Trophoblast cell (in vitro differentiated cells and primary cell): ENCODE measurements around the gene ARHGAP6.

Experiments
- DNase-seq, 2 donors: peaks; one replicate each; pipeline ENCODE4 v3.0.0-alpha.2; 2016
- H2AFZ ChIP-seq: 2 replicates; pipeline ENCODE4 v1.6.1; 2013; ENCODE audit warnings: low read length, moderate library complexity, mild to moderate bottlenecking; ENCODE audit not compliant: insufficient read depth, poor library complexity
- H2AK5ac ChIP-seq: 2 replicates; pipeline ENCODE4 v1.6.1; 2013; ENCODE audit warnings: mild to moderate bottlenecking, low read length
- H2BK120ac ChIP-seq: 2 replicates; pipeline ENCODE4 v1.6.1; 2013; ENCODE audit warnings: low read length, mild to moderate bottlenecking, moderate library complexity; ENCODE audit not compliant: insufficient read depth, poor library complexity
- H2BK12ac ChIP-seq: 2 replicates; pipeline ENCODE4 v1.6.1; 2013; ENCODE audit warnings: mild to moderate bottlenecking, low read length, moderate library complexity
- H2BK5ac ChIP-seq: 2 replicates; pipeline ENCODE4 v1.6.1; 2013; ENCODE audit warnings: low read length, low read depth, moderate library complexity, mild to moderate bottlenecking; ENCODE audit not compliant: poor library complexity
- H3K14ac ChIP-seq: 2 replicates; pipeline ENCODE4 v1.6.1; 2013; ENCODE audit warnings: mild to moderate bottlenecking, low read length
- H3K18ac ChIP-seq: 2 replicates; pipeline ENCODE4 v1.6.1; 2013; ENCODE audit warnings: mild to moderate bottlenecking, low read length
- H3K23ac ChIP-seq: 2 replicates; pipeline ENCODE4 v1.6.1; 2013; ENCODE audit warnings: low read length
- H3K27ac ChIP-seq: 2 replicates; pipeline ENCODE4 v1.5.1; 2013; ENCODE audit warnings: low read depth, mild to moderate bottlenecking, inconsistent platforms, low read length, moderate library complexity
- H3K27me3 ChIP-seq: 2 replicates; pipeline ENCODE4 v1.6.1; 2013; ENCODE audit warnings: inconsistent platforms, mild to moderate bottlenecking, low read length, moderate library complexity; ENCODE audit not compliant: insufficient read depth
- H3K36me3 ChIP-seq, 2 experiments: 1 replicate in 1 of 2; 2 replicates in 1 of 2; pipeline ENCODE4 v1.6.1; 2013; ENCODE audit warnings: low read length in 2 of 2, mild to moderate bottlenecking in 2 of 2, moderate library complexity in 1 of 2; ENCODE audit not compliant: insufficient read depth in 2 of 2, control insufficient read depth in 1 of 2
- H3K4ac ChIP-seq: 2 replicates; pipeline ENCODE4 v1.6.1; 2013; ENCODE audit warnings: low read depth, mild to moderate bottlenecking, low read length, moderate library complexity
- H3K4me1 ChIP-seq, 2 experiments: 1 replicate in 1 of 2; 2 replicates in 1 of 2; pipeline ENCODE4 v1.6.1; 2013; ENCODE audit warnings: low read length in 2 of 2, mild to moderate bottlenecking in 2 of 2, moderate library complexity in 1 of 2; ENCODE audit not compliant: insufficient read depth in 2 of 2, control insufficient read depth in 1 of 2
- H3K4me2 ChIP-seq: 2 replicates; pipeline ENCODE4 v1.6.1; 2013; ENCODE audit warnings: inconsistent platforms, mild to moderate bottlenecking, low read length, moderate library complexity
- H3K4me3 ChIP-seq: 2 replicates; pipeline ENCODE4 v1.5.1; 2013; ENCODE audit warnings: mild to moderate bottlenecking, low read depth, low read length, inconsistent platforms
- H3K79me1 ChIP-seq: one replicate; pipeline ENCODE4 v1.6.1; 2013; ENCODE audit warnings: low read length
- H3K79me2 ChIP-seq: 2 replicates; pipeline ENCODE4 v1.6.1; 2013; ENCODE audit warnings: low read length, mild to moderate bottlenecking; ENCODE audit not compliant: control insufficient read depth, insufficient read depth, poor library complexity
- H3K9ac ChIP-seq: 2 replicates; pipeline ENCODE4 v1.6.1; 2013; ENCODE audit warnings: mild to moderate bottlenecking, low read length
- H3K9me3 ChIP-seq: 2 replicates; pipeline ENCODE4 v1.6.1; 2013; ENCODE audit warnings: low read depth, mild to moderate bottlenecking, control low read depth, inconsistent platforms, low read length; ENCODE audit not compliant: insufficient read depth
- H4K12ac ChIP-seq: 2 replicates; pipeline ENCODE4 v1.6.1; 2013; ENCODE audit warnings: low read depth, mild to moderate bottlenecking, low read length, moderate library complexity
- H4K8ac ChIP-seq: 2 replicates; pipeline ENCODE4 v1.6.1; 2013; ENCODE audit warnings: low read depth, mild to moderate bottlenecking, low read length, moderate library complexity
- H4K91ac ChIP-seq: one replicate; pipeline ENCODE4 v1.6.1; 2013; ENCODE audit warnings: low read depth, mild to moderate bottlenecking, low read length, moderate library complexity
- WGBS: extraction: QIAGEN DNeasy Blood & Tissue Kit; methylation state at CpG from one replicate; pipeline ENCODE4 v1.1.7; 2013; ENCODE audit warnings: missing lambda C conversion rate; ENCODE audit not compliant: insufficient read length, insufficient coverage; ENCODE audit errors: extremely low coverage; 5-methylcytosine and 5-hydroxymethylcytosine counted together

The ARHGAP6 gene

DNA sequence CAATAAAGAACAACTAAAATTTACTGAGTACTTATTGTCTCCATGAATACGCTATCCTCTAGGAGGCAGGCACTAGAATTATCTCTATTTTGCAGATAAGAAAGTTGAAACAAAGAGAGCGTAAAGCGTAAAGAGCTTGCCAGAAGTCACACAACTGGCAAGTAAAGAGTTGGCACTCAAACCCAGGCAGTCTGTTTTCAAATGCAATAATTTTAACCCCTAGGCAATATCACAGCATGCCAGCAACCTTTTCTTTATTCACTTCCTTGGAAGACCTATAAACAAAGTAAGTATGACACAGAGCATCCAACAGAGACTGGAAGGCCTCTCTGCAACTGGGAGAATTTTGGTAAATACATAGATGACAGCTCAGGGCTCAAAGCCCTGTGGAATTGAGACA is 395.7 kb downstream of the ARHGAP6 start:
- H2BK120ac ChIP-seq: no peak overlapping the region
- H2AK5ac ChIP-seq: no peak overlapping the region
- H4K12ac ChIP-seq: no peak overlapping the region
- H4K8ac ChIP-seq: no peak overlapping the region
- H3K9me3 ChIP-seq: no peaks in the 10 kb centered on the region
- no peak overlapping the region for H2BK5ac ChIP-seq
- no peak overlapping the region for H3K18ac ChIP-seq
- H3K79me1 ChIP-seq: no peaks in the 10 kb centered on the region
- no peak overlapping the region for H3K9ac ChIP-seq
- no peak overlapping the region for H3K14ac ChIP-seq
- no CpG with 5 or more reads among the region's 3 CpGs for WGBS
- H3K4me3 ChIP-seq: no peak overlapping the region
- no peaks in the 10 kb centered on the region for H3K79me2 ChIP-seq
- no peak overlapping the region for H4K91ac ChIP-seq
- H3K27ac ChIP-seq: no peak overlapping the region
- no peaks in the 10 kb centered on the region for H3K4me1 ChIP-seq
- H3K27me3 ChIP-seq: no peaks in the 10 kb centered on the region
- no peak overlapping the region for H3K23ac ChIP-seq
- H3K36me3 ChIP-seq: no peaks in the 10 kb centered on the region
- no peak overlapping the region for H3K4ac ChIP-seq
- no peak overlapping the region for H2BK12ac ChIP-seq
- H2AFZ ChIP-seq: no peak overlapping the region
- H3K4me2 ChIP-seq: no peak overlapping the region
- no peak for DNase-seq

DNA sequence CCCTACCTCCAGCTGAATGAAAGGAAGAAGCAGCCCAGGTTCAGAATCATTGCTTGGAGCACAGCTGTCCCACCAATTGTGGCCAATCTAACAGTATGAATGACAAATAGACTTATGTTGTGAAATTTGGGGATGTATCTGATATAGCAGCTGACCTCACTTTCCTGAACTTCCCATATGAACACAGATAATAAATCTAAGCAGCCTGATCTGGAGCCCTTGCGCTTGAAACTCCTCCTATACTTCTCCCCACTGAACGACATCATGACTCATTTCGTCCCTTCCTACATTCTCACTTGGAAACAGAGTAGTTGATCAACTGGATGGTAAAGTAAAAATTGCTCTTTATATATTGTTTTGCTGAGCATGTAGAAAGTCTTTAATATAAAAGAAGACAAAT is 396.7 kb downstream of the ARHGAP6 start:
- Histone ChIP-seq H3K9me3 (no peaks in the 10 kb centered on the region), H3K9ac (no peak overlapping the region), H3K27ac (no peak overlapping the region), H3K4me2 (no peak overlapping the region), H3K27me3 (no peaks in the 10 kb centered on the region), H3K36me3 (no peaks in the 10 kb centered on the region), H3K18ac (no peak overlapping the region), H4K12ac (no peak overlapping the region), H3K4ac (no peak overlapping the region), H3K14ac (no peak overlapping the region), H2BK5ac (no peak overlapping the region), H4K91ac (no peak overlapping the region), H3K23ac (no peak overlapping the region), H2AFZ (no peak overlapping the region), H2AK5ac (no peak overlapping the region), H2BK12ac (no peak overlapping the region), H3K79me2 (no peaks in the 10 kb centered on the region), H4K8ac (no peak overlapping the region), H3K4me3 (no peak overlapping the region), H2BK120ac (no peak overlapping the region), H3K79me1 (no peaks in the 10 kb centered on the region), H3K4me1 (no peaks in the 10 kb centered on the region)
- WGBS: no CpG with 5 or more reads among the region's 3 CpGs
- DNase-seq: no peak

DNA sequence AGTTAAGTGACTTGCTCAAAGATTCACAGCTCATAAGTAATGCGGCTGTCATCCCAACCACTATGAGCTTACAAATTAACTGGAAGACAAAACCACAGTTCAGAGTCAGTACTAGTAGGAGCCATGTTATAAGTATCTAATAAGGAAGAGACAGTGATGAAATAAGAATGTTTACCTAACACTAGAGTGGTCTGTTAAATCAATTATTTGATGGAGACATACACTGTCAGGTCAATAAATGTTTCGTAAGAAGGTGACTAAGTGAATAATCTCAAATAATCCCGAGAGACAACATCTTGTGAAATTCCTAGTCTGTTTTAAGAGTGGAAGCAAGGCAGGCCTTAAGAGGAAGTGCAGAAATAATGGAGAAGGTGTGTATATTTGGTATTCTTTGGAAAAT is 398.3 kb downstream of the ARHGAP6 start:
- Histone ChIP-seq H3K14ac (no peak overlapping the region), H3K79me1 (no peaks in the 10 kb centered on the region), H4K8ac (no peak overlapping the region), H3K4me1 (no peaks in the 10 kb centered on the region), H2BK5ac (no peak overlapping the region), H3K27ac (no peak overlapping the region), H3K36me3 (no peaks in the 10 kb centered on the region), H3K23ac (no peak overlapping the region), H4K91ac (no peak overlapping the region), H2BK12ac (no peak overlapping the region), H3K27me3 (no peaks in the 10 kb centered on the region), H3K79me2 (no peaks in the 10 kb centered on the region), H2AK5ac (no peak overlapping the region), H2AFZ (no peak overlapping the region), H3K4me3 (no peak overlapping the region), H3K4ac (no peak overlapping the region), H3K4me2 (no peak overlapping the region), H4K12ac (no peak overlapping the region), H3K9ac (no peak overlapping the region), H2BK120ac (no peak overlapping the region), H3K18ac (no peak overlapping the region), H3K9me3 (no peaks in the 10 kb centered on the region)
- WGBS: no CpG with 5 or more reads among the region's 3 CpGs
- no peak for DNase-seq

DNA sequence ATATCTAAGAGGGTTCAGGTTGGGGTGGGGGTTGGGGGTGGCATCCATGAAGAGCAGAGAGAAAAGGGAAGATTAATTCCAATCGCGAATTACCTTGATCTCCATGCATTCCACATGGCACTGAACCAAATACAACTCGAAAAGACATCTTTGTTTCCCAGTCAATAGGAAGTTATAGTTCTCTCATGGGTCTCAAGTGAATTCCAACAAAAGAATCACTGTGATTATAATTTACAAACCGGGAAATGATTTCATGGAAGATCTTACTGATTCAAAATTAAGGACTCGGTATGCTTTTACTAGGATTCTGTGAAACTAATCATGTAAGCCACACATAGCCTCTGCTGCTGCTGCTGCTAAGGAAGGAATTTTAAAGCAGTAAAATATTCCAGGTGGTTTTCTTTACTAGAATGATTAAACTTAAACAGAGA is 399.1 kb downstream of the ARHGAP6 start:
- no peak overlapping the region for H2BK12ac ChIP-seq
- no peak overlapping the region for H3K9ac ChIP-seq
- no peak overlapping the region for H4K12ac ChIP-seq
- H3K23ac ChIP-seq: no peak overlapping the region
- no peak overlapping the region for H2BK120ac ChIP-seq
- no peak overlapping the region for H3K4me2 ChIP-seq
- DNase-seq: no peak
- no CpG with 5 or more reads among the region's 5 CpGs for WGBS
- H3K79me2 ChIP-seq: no peaks in the 10 kb centered on the region
- H3K27ac ChIP-seq: no peak overlapping the region
- H4K8ac ChIP-seq: no peak overlapping the region
- H3K4me1 ChIP-seq: no peaks in the 10 kb centered on the region
- H2AK5ac ChIP-seq: no peak overlapping the region
- H3K4ac ChIP-seq: no peak overlapping the region
- no peak overlapping the region for H2AFZ ChIP-seq
- no peak overlapping the region for H2BK5ac ChIP-seq
- no peak overlapping the region for H4K91ac ChIP-seq
- H3K9me3 ChIP-seq: no peaks in the 10 kb centered on the region
- H3K14ac ChIP-seq: no peak overlapping the region
- H3K79me1 ChIP-seq: no peaks in the 10 kb centered on the region
- no peak overlapping the region for H3K18ac ChIP-seq
- H3K4me3 ChIP-seq: no peak overlapping the region
- no peaks in the 10 kb centered on the region for H3K36me3 ChIP-seq
- H3K27me3 ChIP-seq: no peaks in the 10 kb centered on the region
